C4-2B (cell line): ENCODE measurements around the gene SAV1.

Experiments
- ZFX ChIP-seq: fragments of 450-650 bp; IDR thresholded peaks from 2 replicates; pipeline ENCODE4 v1.6.1; 2017
- TF ChIP-seq, protein P1 (sequence below): fragments of 450-650 bp; conservative IDR thresholded peaks from 2 replicates; pipeline ENCODE4 v1.5.1; 2017; ENCODE audit warnings: mild to moderate bottlenecking

DNA sequence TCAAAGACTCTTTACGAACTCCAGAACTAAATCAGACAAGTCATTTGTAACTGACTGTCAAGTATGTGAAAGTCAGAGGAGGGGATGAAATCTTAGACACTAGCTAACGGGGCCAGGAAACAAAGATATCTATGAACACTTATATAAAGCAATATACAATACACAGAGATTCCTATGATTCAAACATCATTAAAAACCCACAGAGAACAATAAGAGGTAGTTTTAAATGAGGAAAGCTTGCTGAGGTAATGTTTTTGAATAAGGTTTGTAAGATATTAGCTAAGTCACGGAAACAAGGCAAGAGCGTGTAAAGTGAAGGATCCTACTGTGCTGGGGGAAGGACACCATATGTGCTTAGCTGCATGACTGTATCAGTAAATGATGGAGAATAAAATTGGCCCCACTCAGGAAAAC, 36.7 kb downstream of the SAV1 start:
- TF ChIP-seq, protein P1, sequence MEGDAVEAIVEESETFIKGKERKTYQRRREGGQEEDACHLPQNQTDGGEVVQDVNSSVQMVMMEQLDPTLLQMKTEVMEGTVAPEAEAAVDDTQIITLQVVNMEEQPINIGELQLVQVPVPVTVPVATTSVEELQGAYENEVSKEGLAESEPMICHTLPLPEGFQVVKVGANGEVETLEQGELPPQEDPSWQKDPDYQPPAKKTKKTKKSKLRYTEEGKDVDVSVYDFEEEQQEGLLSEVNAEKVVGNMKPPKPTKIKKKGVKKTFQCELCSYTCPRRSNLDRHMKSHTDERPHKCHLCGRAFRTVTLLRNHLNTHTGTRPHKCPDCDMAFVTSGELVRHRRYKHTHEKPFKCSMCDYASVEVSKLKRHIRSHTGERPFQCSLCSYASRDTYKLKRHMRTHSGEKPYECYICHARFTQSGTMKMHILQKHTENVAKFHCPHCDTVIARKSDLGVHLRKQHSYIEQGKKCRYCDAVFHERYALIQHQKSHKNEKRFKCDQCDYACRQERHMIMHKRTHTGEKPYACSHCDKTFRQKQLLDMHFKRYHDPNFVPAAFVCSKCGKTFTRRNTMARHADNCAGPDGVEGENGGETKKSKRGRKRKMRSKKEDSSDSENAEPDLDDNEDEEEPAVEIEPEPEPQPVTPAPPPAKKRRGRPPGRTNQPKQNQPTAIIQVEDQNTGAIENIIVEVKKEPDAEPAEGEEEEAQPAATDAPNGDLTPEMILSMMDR: no peak
- TF ChIP-seq ZFX: no peak
